HG02852 (cell line): ENCODE data around the gene ZNF557.
"Not testable (repeated sequence)": the region's sequence is repeated elsewhere in the genome, so short reads cannot be mapped to it uniquely, and the experiment has no call there.

Experiments
- ATAC-seq: cut with Tn5 transposase; IDR thresholded peaks from one replicate; pipeline ENCODE4 v1.9.1; 2021; ENCODE audit warnings: mild to moderate bottlenecking, moderate library complexity; ENCODE audit not compliant: unreplicated experiment

Gene ZNF557

DNA sequence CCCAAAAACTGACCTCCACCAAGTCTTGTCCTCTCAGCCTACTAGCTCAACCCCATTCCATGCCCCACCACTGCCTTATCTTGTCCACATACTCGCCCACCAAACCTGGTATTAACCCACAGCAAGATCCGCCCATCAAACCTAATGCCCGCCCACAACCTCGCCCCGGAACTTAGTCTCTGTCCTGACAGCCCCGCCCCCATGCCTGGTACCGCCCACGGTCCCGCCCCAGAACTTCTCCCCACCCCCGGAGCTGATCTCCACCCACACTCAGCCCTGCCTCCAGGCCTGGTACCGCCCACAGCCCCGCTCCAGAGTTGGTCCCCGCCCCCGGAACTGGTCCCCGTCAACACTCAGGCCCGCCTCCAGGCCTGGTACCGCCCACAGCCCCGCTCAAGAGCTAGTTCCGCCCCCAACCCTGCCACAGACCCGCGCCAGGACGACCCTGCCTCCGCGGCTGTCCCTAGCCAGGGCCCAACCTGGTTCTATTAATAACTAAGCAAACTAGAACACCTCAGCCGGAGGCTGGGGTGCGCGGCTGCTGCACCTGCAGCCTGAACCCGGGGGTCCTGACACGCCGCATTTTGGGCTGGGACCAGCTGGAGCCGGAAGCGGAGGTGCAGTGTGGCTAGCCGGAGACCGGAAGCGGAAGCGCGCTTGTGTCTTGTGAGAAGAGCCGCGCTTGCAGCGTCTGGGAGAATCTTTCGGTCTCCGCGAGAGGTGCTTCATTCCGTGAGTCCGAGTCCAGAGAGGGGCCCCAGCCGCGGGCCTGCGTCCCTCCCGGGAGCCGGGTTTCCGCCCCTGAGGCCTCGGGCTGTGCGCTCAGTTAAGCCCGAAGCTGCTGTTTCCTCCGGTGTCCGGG is at the start of gene ZNF557:
Gene ZNF557 (plus strand): TSS at position 662 of the 862 bp plus-strand sequence. CDS start 5,372 bp downstream, outside the sequence.
- ATAC-seq, result peak; percentile 91

DNA sequence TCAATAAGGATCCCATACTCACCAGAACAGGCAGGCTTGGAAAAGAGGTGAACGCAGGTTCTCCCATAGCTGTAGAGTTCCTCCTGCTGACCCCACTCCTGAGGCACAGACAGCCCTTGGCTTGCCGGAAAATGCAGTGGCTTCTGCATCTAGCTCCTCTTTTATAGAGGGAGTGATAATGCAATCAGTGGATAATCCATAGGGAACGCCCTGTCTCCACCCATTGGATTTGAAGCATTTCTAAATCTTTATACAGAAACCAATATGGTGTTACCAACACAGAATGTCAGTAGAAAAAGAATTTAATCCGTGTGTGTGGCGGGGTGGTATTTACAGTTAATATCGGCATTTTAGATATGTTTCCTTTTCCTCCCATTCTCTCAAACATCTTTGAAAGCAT is 48.2 kb upstream of the ZNF557 start, which contains the start of gene MBD3L2B:
Gene MBD3L2B (minus strand): TSS at position 101 of the 400 bp plus-strand sequence. CDS start 34 bp downstream, at position 67.
- not testable (repeated sequence) for ATAC-seq

DNA sequence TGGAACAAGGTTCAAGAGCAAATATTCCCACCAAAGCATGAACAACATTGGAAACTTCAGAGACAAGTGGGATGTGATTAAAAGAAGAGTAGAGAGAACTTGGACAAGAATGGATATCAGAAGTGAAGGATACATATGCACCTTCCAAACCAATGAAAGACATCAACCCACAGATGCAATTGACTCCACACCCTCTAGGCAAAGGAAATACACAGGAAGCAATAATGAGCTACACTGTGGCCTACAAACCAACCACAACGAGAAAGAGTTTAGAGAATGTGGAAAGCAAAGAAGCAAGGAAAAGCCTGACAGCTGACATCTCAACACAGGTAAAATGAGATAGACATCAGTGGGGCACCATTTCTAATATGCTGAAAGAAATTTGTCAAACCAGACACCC is 40.7 kb upstream of the ZNF557 start:
- ATAC-seq, result not testable (repeated sequence)

DNA sequence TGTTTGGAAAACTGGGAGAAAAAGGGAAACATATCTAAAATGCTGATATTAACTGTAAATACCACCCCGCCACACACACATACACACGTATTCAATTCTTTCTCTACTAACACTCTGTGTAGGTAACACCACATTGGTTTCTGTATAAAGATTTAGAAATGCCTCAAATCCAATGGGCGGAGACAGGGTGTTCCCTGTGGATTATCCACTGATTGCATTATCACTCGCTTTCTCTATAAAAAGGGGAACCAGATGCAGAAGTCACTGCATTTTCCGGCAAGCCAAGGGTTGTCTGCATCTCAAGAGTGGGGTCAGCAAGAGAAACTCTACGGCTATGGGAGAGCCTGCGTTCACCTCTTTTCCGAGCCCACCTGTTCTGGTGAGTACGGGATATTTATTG is 39.2 kb upstream of the ZNF557 start, which contains the start of gene MBD3L5:
Gene MBD3L5 (plus strand): TSS at position 301 of the 400 bp plus-strand sequence. CDS start 34 bp downstream, at position 335.
- ATAC-seq, result not testable (repeated sequence)

DNA sequence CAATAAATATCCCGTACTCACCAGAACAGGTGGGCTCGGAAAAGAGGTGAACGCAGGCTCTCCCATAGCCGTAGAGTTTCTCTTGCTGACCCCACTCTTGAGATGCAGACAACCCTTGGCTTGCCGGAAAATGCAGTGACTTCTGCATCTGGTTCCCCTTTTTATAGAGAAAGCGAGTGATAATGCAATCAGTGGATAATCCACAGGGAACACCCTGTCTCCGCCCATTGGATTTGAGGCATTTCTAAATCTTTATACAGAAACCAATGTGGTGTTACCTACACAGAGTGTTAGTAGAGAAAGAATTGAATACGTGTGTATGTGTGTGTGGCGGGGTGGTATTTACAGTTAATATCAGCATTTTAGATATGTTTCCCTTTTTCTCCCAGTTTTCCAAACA is 29.4 kb upstream of the ZNF557 start, which contains the start of gene MBD3L4:
Gene MBD3L4 (minus strand): TSS at position 101 of the 400 bp plus-strand sequence. CDS start 35 bp downstream, at position 66.
- not testable (repeated sequence) for ATAC-seq

DNA sequence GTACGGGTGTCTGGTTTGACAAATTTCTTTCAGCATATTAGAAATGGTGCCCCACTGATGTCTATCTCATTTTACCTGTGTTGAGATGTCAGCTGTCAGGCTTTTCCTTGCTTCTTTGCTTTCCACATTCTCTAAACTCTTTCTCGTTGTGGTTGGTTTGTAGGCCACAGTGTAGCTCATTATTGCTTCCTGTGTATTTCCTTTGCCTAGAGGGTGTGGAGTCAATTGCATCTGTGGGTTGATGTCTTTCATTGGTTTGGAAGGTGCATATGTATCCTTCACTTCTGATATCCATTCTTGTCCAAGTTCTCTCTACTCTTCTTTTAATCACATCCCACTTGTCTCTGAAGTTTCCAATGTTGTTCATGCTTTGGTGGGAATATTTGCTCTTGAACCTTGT is 27.9 kb upstream of the ZNF557 start:
- ATAC-seq, result not testable (repeated sequence)

DNA sequence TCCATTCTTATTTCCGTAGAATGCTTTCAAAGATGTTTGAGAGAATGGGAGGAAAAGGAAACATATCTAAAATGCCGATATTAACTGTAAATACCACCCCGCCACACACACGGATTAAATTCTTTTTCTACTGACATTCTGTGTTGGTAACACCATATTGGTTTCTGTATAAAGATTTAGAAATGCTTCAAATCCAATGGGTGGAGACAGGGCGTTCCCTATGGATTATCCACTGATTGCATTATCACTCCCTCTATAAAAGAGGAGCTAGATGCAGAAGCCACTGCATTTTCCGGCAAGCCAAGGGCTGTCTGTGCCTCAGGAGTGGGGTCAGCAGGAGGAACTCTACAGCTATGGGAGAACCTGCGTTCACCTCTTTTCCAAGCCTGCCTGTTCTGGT is 20.5 kb upstream of the ZNF557 start, which contains the start of gene MBD3L2:
Gene MBD3L2 (plus strand): TSS at position 301 of the 400 bp plus-strand sequence. CDS start 53 bp downstream, at position 354.
- ATAC-seq, result not testable (repeated sequence)

DNA sequence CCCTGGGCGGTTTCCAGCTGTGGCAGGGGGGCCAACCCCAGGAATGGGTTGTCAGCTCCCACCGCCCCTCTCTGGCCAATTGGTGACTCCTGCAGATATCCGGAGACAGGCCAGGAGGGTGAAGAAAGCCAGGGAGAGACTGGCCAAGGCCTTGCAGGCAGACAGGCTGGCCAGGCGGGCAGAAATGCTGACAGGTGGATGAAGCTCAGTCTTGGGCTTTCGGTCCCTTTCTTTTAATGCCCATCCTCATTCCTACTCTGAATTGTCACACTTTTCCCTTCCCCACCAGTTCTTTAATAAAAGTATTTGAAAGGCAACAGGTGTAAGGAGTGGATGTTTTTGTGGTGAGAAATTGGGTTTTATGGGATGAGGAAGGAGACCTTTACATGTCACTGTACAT is 18.1 kb upstream of the ZNF557 start:
- ATAC-seq, result not testable (repeated sequence)

DNA sequence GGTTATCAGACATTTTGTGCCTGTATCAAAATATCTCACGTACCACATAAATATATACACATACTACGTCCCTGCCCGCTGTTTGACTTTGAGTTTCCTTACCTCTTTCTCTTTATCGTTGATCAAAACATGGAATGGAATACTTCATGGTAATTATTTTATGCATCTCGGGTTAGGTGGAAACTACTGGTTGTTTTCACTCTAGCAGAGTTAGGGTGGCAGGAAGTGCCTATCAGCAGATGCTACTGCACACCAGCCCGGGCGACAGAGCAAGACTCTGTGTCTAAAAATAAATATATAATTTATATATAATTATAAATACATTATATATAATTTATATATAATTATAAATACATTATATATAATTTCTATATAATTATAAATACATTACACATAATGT is 16.6 kb upstream of the ZNF557 start:
- ATAC-seq, result not testable (repeated sequence)

DNA sequence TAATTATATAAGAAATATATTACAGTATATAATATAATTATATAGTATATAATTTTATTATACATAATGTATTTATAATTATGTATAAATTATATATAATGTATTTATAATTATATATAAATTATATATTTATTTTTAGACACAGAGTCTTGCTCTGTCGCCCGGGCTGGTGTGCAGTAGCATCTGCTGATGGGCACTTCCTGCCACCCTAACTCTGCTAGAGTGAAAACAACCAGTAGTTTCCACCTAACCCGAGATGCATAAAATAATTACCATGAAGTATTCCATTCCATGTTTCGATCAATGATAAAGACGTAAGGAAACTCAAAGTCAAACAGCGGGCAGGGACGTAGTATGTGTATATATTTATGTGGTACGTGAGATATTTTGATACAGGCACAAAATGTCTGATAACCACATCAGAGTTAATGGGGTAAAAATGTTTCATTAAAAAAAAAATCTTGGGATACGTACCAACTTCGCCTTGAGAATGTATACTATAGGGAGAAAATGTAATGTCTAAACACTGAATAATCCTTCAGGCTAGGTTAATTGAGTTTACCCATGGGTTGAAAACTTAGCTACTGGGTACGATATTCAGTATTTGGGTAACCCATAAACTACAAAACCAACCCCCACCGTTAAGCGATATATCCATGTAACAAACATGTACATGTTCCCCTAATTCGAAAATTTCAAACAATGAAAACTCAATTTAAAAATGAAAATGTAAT is 14.7 kb upstream of the ZNF557 start:
- not testable (repeated sequence) for ATAC-seq

DNA sequence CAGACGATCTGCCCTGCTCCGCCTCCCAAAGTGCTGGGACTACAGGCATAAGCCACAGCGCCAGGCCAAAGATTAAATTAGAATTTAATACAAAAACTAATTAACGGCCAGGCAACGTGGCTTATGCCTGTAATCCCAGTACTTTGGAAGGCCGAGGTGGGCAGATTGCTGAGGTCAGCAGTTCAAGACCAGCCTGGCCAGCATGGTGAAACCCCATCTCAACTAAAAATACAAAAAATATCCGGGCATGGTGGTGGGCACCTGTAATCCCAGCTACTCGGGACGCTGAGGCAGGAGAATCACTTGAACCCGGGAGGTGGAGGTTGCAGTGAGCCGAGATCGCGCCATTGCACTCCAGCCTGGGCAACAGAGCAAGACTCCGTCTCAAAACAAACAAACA is 13.8 kb upstream of the ZNF557 start:
- ATAC-seq, result not testable (repeated sequence)

DNA sequence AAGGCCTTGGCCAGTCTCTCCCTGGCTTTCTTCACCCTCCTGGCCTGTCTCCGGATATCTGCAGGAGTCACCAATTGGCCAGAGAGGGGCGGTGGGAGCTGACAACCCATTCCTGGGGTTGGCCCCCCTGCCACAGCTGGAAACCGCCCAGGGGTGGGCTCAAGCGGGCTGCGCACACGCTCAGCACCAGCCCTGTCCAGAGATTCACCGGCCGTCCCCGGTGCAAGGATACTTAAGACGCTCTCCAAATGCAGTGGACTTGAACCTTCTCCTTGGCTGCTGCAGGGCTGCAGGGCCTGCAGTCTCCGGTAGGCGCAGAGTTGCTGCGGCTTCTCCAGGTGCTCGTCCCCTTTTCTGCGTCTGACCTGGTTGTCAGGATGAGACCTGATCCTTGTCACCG is 13.1 kb upstream of the ZNF557 start:
- not testable (repeated sequence) for ATAC-seq

DNA sequence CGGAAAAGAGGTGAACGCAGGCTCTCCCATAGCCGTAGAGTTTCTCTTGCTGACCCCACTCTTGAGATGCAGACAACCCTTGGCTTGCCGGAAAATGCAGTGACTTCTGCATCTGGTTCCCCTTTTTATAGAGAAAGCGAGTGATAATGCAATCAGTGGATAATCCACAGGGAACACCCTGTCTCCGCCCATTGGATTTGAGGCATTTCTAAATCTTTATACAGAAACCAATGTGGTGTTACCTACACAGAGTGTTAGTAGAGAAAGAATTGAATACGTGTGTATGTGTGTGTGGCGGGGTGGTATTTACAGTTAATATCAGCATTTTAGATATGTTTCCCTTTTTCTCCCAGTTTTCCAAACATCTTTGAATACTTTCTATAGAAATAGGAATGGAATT is 10.9 kb upstream of the ZNF557 start, which contains the start of gene MBD3L3:
Gene MBD3L3 (minus strand): TSS at position 101 of the 400 bp plus-strand sequence. CDS start 71 bp downstream, at position 30.
- not testable (repeated sequence) for ATAC-seq

DNA sequence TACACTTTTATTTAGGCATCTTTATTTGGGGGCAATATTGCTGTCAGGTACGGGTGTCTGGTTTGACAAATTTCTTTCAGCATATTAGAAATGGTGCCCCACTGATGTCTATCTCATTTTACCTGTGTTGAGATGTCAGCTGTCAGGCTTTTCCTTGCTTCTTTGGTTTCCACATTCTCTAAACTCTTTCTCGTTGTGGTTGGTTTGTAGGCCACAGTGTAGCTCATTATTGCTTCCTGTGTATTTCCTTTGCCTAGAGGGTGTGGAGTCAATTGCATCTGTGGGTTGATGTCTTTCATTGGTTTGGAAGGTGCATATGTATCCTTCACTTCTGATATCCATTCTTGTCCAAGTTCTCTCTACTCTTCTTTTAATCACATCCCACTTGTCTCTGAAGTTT is 9.5 kb upstream of the ZNF557 start:
- not testable (repeated sequence) for ATAC-seq

DNA sequence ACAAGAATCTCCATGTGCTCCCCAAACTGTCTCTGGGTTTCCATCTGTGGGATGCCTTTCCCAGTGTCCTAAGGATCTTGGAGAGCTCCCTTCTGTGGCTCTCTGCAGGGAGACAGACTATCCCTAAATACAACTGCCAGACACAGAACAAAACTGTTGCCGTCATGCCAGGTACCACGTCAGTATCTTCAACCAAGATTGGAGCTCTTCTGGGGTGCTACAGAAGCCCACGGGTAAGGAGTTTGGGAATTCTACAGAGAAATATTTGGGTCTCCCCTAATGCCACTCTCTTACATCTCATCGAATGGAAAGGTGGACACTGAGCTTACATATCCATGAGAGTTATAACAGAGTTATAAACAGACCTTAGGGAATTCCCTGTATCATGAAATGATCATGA is 6.2 kb upstream of the ZNF557 start:
- no peak for ATAC-seq

DNA sequence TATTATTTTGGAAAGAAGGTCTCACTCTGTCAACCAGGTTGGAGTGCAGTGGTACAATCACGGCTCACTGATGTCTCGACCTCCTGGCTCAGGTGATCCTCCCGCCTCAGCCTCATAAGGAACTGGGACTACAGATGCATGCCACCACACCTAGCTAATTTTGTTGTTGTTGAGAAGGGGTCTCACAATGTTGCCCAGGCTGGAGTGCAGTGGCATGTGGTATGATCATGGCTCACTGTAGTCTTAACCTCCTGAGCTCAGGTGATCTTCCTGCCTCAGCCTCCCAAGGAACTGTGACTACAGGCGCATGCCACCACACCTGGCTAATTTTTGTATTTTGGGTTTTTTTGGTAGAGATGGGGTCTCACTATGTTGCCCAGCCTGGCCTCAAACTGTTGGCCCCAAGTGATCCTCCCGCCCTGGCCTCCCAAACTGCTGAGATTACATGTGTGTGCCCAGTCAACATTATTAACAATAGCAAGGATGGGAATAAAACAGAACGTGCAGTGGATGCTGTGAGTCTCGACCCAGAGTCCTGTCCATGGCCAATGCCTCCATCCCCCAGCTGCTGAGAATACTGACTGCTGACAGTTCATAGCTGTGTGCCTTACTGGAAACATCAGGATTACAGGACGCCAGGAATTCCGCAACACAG is 5.6 kb upstream of the ZNF557 start:
- ATAC-seq, result no peak

DNA sequence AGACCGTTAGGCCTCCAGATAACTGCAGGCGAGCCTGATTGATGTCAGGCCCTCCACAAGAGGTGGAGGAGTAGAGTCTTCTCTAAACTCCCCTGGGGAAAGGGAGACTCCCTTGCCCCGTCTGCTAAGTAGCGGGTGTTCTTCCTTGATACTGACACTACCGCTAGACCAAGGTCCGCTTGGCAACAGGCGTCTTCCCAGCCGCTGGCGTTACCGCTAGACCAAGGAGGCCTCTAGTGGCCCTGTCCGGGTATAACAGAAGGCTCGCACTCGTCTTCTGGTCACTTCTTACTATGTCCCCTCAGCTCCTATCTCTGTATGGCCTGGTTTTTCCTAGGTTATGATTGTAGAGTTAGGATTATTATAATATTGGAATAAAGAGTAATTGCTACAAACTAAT is 2.4 kb upstream of the ZNF557 start:
- not testable (repeated sequence) for ATAC-seq

DNA sequence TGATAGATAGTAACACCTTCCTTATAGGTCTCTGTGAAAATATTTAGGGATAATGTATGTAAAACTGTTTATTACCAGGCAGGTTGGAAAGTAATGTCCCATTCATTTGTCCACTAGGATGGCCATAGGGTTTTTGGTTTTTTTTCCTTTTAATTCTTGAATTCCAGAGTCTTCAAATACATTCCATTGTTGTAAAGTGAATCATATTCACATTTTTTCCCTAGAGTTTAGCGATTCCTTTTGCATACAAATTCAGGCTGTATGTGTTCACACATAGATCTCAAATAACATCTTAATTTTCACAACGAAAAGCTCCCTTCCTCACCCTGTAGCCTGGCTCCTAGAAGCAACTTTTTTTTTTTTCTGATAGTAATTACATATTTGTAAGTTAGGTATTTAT is 1.8 kb upstream of the ZNF557 start:
- no peak for ATAC-seq

DNA sequence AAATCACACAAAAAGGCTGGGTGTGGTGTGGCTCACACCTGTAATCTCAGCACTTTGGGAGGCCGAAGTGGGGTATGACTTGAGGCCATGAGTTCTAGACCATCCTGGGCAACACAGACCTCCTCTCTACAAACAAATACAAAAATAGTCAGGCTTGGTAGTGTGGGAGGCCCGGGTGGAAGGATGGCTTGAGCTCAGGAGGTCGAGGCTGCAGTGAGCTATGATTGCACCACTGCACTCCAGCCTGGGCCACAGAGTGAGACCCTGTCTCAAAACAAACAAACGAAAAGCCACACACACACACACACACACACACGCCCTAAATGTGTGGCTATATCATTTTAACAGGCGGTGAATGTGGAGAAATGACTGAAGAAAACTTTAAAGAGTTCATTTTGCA is 904 bp upstream of the ZNF557 start:
- ATAC-seq, result no peak

DNA sequence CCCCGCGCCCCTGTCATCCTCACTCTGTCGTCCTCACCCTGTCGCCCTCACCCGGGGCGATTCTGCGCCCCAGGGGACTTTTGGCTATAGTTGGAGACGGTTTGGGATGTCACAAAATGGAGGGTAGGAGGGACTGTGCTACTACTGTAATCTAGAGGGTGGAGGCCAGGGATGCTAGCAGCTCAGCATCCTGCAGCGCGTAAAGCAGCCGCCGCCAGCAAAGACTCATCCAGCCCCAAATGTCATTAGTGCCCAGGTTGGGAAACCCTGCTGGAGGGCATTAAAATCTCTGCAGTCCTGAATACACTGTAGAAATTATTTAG is 362 bp downstream of the ZNF557 start:
- ATAC-seq, result no peak

DNA sequence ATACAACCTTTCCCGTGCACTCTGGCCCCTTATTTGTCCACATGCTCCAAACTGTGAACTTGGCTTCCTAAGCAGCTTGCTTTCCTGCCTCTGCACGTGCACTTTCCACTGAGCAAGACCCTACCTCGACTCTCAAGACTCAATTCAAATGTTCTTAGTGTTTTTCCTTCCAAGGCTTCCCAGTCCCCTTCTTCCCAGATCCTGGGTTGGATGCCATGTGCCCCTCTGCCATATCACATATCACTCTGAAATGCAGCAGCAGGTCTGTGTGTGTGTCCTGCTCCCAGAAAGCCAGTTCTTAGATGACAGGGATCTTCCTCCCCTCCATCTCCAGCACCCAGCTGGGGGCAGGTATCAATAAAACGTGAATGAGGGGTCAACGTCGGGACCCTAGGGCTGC is 3.0 kb downstream of the ZNF557 start:
- no peak for ATAC-seq
